PC-3 (cell line): ENCODE results near the gene ASTN2. TPM values are rescaled to one million over a fixed set of nuclear protein-coding genes. Genes with fewer than 3 reads are reported as not detected.

Experiments used
- ATAC-seq: fragments of 200-7000 bp; cut with Tn5 transposase; 2 replicates; pipeline ENCODE4 v1.9.1; 2020; ENCODE audit warnings: mild to moderate bottlenecking, moderate library complexity
- BruUV-seq: library from RNA; stranded (reverse); fragments of 400-500 nt; replicated peaks from 2 replicates; lab custom pipeline; 2021; lab: Mats Ljungman, UMichigan
- CTCF ChIA-PET: fragments of 300-600 bp; sonication (Branson Sonifier 250); formaldehyde crosslinking; loops from one replicate; lab custom pipeline; 2022; ENCODE audit warnings: antibody characterized with exemption; lab: Charles Lee
- POLR2A ChIA-PET: fragments of 300-600 bp; sonication (Branson Sonifier 250); formaldehyde crosslinking; loops from one replicate; lab custom pipeline; 2022; ENCODE audit warnings: antibody characterized with exemption; ENCODE audit not compliant: unreplicated experiment; lab: Charles Lee
- DNase-seq: peaks from one replicate; pipeline ENCODE4 v3.0.0-alpha.2; 2015
- H2AFZ ChIP-seq: fragments of 300-600 bp; sonication (generic); 2 replicates; pipeline ENCODE4 v1.6.0; 2016; ENCODE audit warnings: antibody characterized with exemption, low read length
- H3F3A ChIP-seq: fragments of 300-600 bp; sonication (generic); one replicate; pipeline ENCODE4 v1.6.0; 2017; ENCODE audit warnings: antibody characterized with exemption, low read length, control low read depth, mild to moderate bottlenecking; ENCODE audit not compliant: unreplicated experiment
- H3K27ac ChIP-seq: fragments of 300-600 bp; sonication (generic); 2 replicates; pipeline ENCODE4 v1.5.1; 2016; ENCODE audit warnings: mild to moderate bottlenecking, low read length
- H3K27me3 ChIP-seq: fragments of 300-600 bp; sonication (generic); 2 replicates; pipeline ENCODE4 v1.6.1; 2016; ENCODE audit warnings: low read length, mixed read lengths
- H3K36me3 ChIP-seq: fragments of 300-600 bp; sonication (generic); 2 replicates; pipeline ENCODE4 v1.6.1; 2016; ENCODE audit warnings: low read depth, mixed run types, low read length, mixed read lengths
- H3K4me1 ChIP-seq: fragments of 300-600 bp; sonication (generic); 2 replicates; pipeline ENCODE4 v1.5.1; 2016; ENCODE audit warnings: low read length; ENCODE audit not compliant: insufficient read depth
- H3K4me2 ChIP-seq: fragments of 300-600 bp; sonication (generic); 2 replicates; pipeline ENCODE4 v1.6.0; 2016; ENCODE audit warnings: low read length
- H3K4me3 ChIP-seq: fragments of 300-600 bp; sonication (generic); 2 replicates; pipeline ENCODE4 v1.5.1; 2016; ENCODE audit warnings: mild to moderate bottlenecking, low read length, mixed read lengths
- H3K79me2 ChIP-seq: fragments of 300-600 bp; sonication (generic); 2 replicates; pipeline ENCODE4 v1.6.1; 2017; ENCODE audit warnings: low read length, mixed read lengths
- H3K9ac ChIP-seq: fragments of 300-600 bp; sonication (generic); 2 replicates; pipeline ENCODE4 v1.6.0; 2016; ENCODE audit warnings: mild to moderate bottlenecking, low read length
- H3K9me2 ChIP-seq: fragments of 300-600 bp; sonication (generic); replicated peaks from 2 replicates; pipeline ENCODE4 v1.6.1; 2016; ENCODE audit warnings: mixed run types, low read length, mixed read lengths
- H3K9me3 ChIP-seq: fragments of 300-600 bp; sonication (generic); 2 replicates; pipeline ENCODE4 v1.6.1; 2016; ENCODE audit warnings: low read length, mixed read lengths
- H4K20me1 ChIP-seq: fragments of 300-600 bp; sonication (generic); 2 replicates; pipeline ENCODE4 v1.6.1; 2016; ENCODE audit warnings: low read length, mixed read lengths
- CTCF ChIP-seq: fragments of 300-600 bp; sonication (generic); conservative IDR thresholded peaks from 2 replicates; pipeline ENCODE4 v1.5.1; 2017; ENCODE audit warnings: antibody characterized with exemption, low read depth, mild to moderate bottlenecking, low read length
- EZH2 ChIP-seq: fragments of 300-600 bp; sonication (generic); IDR thresholded peaks from one replicate; pipeline ENCODE4 v1.6.1; 2017; ENCODE audit warnings: antibody characterized with exemption, mild to moderate bottlenecking, low read length; ENCODE audit not compliant: unreplicated experiment
- EZH2phosphoT487 ChIP-seq: fragments of 300-600 bp; sonication (generic); IDR thresholded peaks from 2 replicates; pipeline ENCODE4 v1.6.1; 2018; ENCODE audit warnings: mild to moderate bottlenecking, antibody characterized with exemption, low read length, borderline replicate concordance
- intact Hi-C: fragments of 100-400 bp; cut with micrococcal nuclease; formaldehyde crosslinking; loops from 2 replicates; pipeline ENCODE4 v1.9.0; 2023
- total RNA-seq: library from RNA; depleted of rRNA; stranded (reverse); fragments of >200 nt; gene quantifications from 2 replicates; pipeline ENCODE4 v1.2.3, GENCODE V29; 2014

Gene ASTN2
- total RNA-seq, 1 experiment from 2014 or later: 3.5 TPM

- CTCF ChIA-PET: no interaction called here
- intact Hi-C loops: loop anchor here (1.0 to 5.0 kb wide), 5 partner anchors 72 to 1070 kb away; no protein-coding TSS in a partner anchor
- DNase-seq: peak; percentile 58
These were observed 753.6 kb downstream of the ASTN2 start for GRCh38 chr9:116661037-116661954.

GRCh38 chr9:116658265-116658664 lies 756.6 kb downstream of the ASTN2 start:
- no peak for TF ChIP-seq CTCF
- no peak for TF ChIP-seq EZH2
- ChIA-PET CTCF (no interaction called here), POLR2A (no interaction called here)
- Histone ChIP-seq H3K36me3 (no peaks in the 10 kb centered on the region), H3K4me1 (peaks cover 7% of the 10 kb centered on the region; the same call in 1 of the 2 replicates), H3K9ac (no peak overlapping the region), H3F3A (no peaks in the 10 kb centered on the region), H3K27ac (no peak overlapping the region), H3K9me2 (no peaks in the 10 kb centered on the region), H3K9me3 (no peaks in the 10 kb centered on the region), H3K79me2 (no peaks in the 10 kb centered on the region), H3K4me2 (no peak overlapping the region), H3K4me3 (no peak overlapping the region), H2AFZ (no peak overlapping the region), H4K20me1 (no peaks in the 10 kb centered on the region), H3K27me3 (no peaks in the 10 kb centered on the region)
- no TSS peak for BruUV-seq
- intact Hi-C loops: no loop called here
- DNase-seq (no peak), ATAC-seq (no peak)

More at GRCh38 chr9:116661037-116661954, 753.6 kb downstream of the ASTN2 start:
- Histone ChIP-seq H3K79me2 (no peaks in the 10 kb centered on the region), H2AFZ (no peak overlapping the region), H3F3A (no peaks in the 10 kb centered on the region), H3K27ac (no peak overlapping the region), H3K9ac (no peak overlapping the region), H3K4me2 (no peak overlapping the region), H3K9me2 (no peaks in the 10 kb centered on the region), H3K4me3 (no peak overlapping the region), H3K4me1 (peaks cover 7% of the 10 kb centered on the region; the same call in 1 of the 2 replicates), H3K9me3 (no peaks in the 10 kb centered on the region), H3K36me3 (no peaks in the 10 kb centered on the region), H3K27me3 (no peaks in the 10 kb centered on the region), H4K20me1 (no peaks in the 10 kb centered on the region)
- ATAC-seq: peak; percentile 81
- TF ChIP-seq CTCF (peak; percentile 78), EZH2phosphoT487 (no peak)
- POLR2A ChIA-PET: no interaction called here
- BruUV-seq: no TSS peak

GRCh38 chr9:116656977-116657376 lies 757.9 kb downstream of the ASTN2 start:
- Histone ChIP-seq H3K4me2 (no peak overlapping the region), H3K9me3 (no peaks in the 10 kb centered on the region), H3K9ac (no peak overlapping the region), H3K4me1 (peaks cover 7% of the 10 kb centered on the region; the same call in 1 of the 2 replicates), H3K27me3 (no peaks in the 10 kb centered on the region), H3K9me2 (no peaks in the 10 kb centered on the region), H3K27ac (no peak overlapping the region), H3K4me3 (no peak overlapping the region), H3K36me3 (no peaks in the 10 kb centered on the region), H4K20me1 (no peaks in the 10 kb centered on the region), H3F3A (no peaks in the 10 kb centered on the region), H3K79me2 (no peaks in the 10 kb centered on the region), H2AFZ (no peak overlapping the region)
- DNase-seq: no peak
- ChIA-PET POLR2A (no interaction called here), CTCF (no interaction called here)
- no TSS peak for BruUV-seq
- no peak for TF ChIP-seq CTCF
- TF ChIP-seq EZH2: no peak
- no peak for TF ChIP-seq EZH2phosphoT487
- ATAC-seq: no peak
- intact Hi-C loops: no loop called here
